Adrenal gland (tissue), 12 donors: Measurements from ENCODE around the gene FILIP1. TPM values are rescaled to one million over a fixed set of nuclear protein-coding genes. Genes with fewer than 3 reads are reported as not detected.

Source experiments
- DNase-seq, 7 donors: peaks; one replicate each; pipeline ENCODE4 v3.0.0-alpha.2; 2019 to 2020
- H3K27ac ChIP-seq, 5 donors: fragments of 200-600 bp; sonication (generic) in 4 of 5; 1 replicate in 3 of 5; 2 replicates in 2 of 5; pipeline versions ENCODE4 v1.5.1 to v1.8.0; 2016 to 2020; ENCODE audit warnings: mild to moderate bottlenecking in 1 of 5
- H3K27me3 ChIP-seq: fragments of 200-600 bp; 2 replicates; pipeline ENCODE4 v1.8.0; 2021
- H3K36me3 ChIP-seq, 2 donors: fragments of 200-600 bp; replicated peaks in 1 of 2; 1 replicate in 1 of 2; 2 replicates in 1 of 2; pipeline versions ENCODE4 v1.5.1 to v1.8.0; 2018 to 2022
- H3K4me1 ChIP-seq, 2 donors: fragments of 200-600 bp; replicated peaks in 1 of 2; 1 replicate in 1 of 2; 2 replicates in 1 of 2; pipeline versions ENCODE4 v1.5.1 to v1.8.0; 2018 to 2021
- H3K4me3 ChIP-seq, 4 donors: fragments of 200-600 bp; sonication (generic) in 3 of 4; one replicate each; pipeline ENCODE4 v1.5.1; 2016 to 2018
- H3K9me3 ChIP-seq, 3 donors: fragments of 200-600 bp; sonication (generic) in 1 of 3; replicated peaks in 1 of 3; 1 replicate in 2 of 3; 2 replicates in 1 of 3; pipeline versions ENCODE4 v1.5.1 to v1.8.0; 2016 to 2021
- POLR2A ChIP-seq, 2 donors: fragments of 450-650 bp; IDR thresholded peaks; one replicate each; pipeline ENCODE4 v1.6.1; 2017; ENCODE audit warnings: antibody characterized with exemption in 2 of 2, mild to moderate bottlenecking in 2 of 2, moderate library complexity in 1 of 2
- WGBS, 4 donors: extraction: QIAGEN DNeasy Blood & Tissue Kit in 2 of 4; methylation state at CpG; one replicate each; pipeline versions ENCODE4 v1.1.5 to v1.1.7; 2013 to 2017; 5-methylcytosine and 5-hydroxymethylcytosine counted together
- intact Hi-C, 2 donors: fragments of 100-400 bp; cut with DNase I; formaldehyde crosslinking; loops; one replicate each; pipeline versions ENCODE4 v1.14.1 to v1.15.0; 2022 to 2023
- polyA plus RNA-seq, 3 donors: library from polyadenylated mRNA; stranded (reverse); fragments of 200-250 nt in 2 of 3; fragments of 350-450 nt in 1 of 3; fragmentation: Illumina TruSeq in 1 of 3; extraction: RNeasy Lipid Tissue Mini Kit (QIAGEN cat#74804) in 1 of 3; gene quantifications; one replicate each; pipeline ENCODE4 v1.2.3, GENCODE V29; 2013 to 2014
- total RNA-seq, 9 donors: library from RNA; depleted of rRNA in 4 of 9; stranded (reverse); fragments of >200 nt in 4 of 9; fragments of 120-200 nt in 1 of 9; fragmentation: NEBNext Ultra II Directional in 1 of 9; extraction: Animal tissue kit (Norgen Biotek cat#: 25700) in 1 of 9; gene quantifications; one replicate each; pipeline versions ENCODE4 v1.1.0 to v1.2.4, GENCODE V29; 2013 to 2023
- TF ChIP-seq, protein P1 (sequence below), 6 experiments: fragments of 450-650 bp in 4 of 6; fragments of 200-600 bp in 2 of 6; sonication (generic) in 1 of 6; IDR thresholded peaks; 1 replicate in 5 of 6; 2 replicates in 1 of 6; pipeline versions ENCODE4 v1.5.1 to v1.8.0; 2016 to 2021; ENCODE audit warnings: antibody characterized with exemption in 6 of 6, mild to moderate bottlenecking in 2 of 6, moderate library complexity in 1 of 6
- donor health status: healthy with polysubstance abuse.
- donor health status: Bipolar disorder and iron deficiency.
- donor health status: DM: yes; HTN: yes; CAD: no.
- donor health status: DM: no; HTN: no; CAD: no.
- donor health status: DM: no; HTN: no; CAD: no.
- donor health status: DM: yes; HTN: yes; CAD: no.

Gene FILIP1
- total and polyA plus RNA-seq, 12 donors, result 0.94 to 8.0 (median 2.3) TPM

- no peaks in the 10 kb centered on the region for H3K27me3 ChIP-seq
- no peak overlapping the region for H3K4me3 ChIP-seq
- H3K27ac ChIP-seq, result no peak overlapping the region
- DNase-seq, result no peak
- no peaks in the 10 kb centered on the region for H3K9me3 ChIP-seq
- no peaks in the 10 kb centered on the region for H3K36me3 ChIP-seq
- no peak for TF ChIP-seq POLR2A (IDR thresholded peaks at IDR 0.05)
- TF ChIP-seq, protein P1, sequence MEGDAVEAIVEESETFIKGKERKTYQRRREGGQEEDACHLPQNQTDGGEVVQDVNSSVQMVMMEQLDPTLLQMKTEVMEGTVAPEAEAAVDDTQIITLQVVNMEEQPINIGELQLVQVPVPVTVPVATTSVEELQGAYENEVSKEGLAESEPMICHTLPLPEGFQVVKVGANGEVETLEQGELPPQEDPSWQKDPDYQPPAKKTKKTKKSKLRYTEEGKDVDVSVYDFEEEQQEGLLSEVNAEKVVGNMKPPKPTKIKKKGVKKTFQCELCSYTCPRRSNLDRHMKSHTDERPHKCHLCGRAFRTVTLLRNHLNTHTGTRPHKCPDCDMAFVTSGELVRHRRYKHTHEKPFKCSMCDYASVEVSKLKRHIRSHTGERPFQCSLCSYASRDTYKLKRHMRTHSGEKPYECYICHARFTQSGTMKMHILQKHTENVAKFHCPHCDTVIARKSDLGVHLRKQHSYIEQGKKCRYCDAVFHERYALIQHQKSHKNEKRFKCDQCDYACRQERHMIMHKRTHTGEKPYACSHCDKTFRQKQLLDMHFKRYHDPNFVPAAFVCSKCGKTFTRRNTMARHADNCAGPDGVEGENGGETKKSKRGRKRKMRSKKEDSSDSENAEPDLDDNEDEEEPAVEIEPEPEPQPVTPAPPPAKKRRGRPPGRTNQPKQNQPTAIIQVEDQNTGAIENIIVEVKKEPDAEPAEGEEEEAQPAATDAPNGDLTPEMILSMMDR (IDR thresholded peaks at IDR 0.05), result no peak
- H3K4me1 ChIP-seq, result peaks cover 0 to 4% of the 10 kb centered on the region in 2 donors
- 78 to 87% (median 84%) methylated on average over 1 of the region's 1 CpG for WGBS, 4 donors
- intact Hi-C loops, result no loop called here
Measured at GRCh38 chr6:75495011-75495410, 1.4 kb upstream of the FILIP1 start.

DNA sequence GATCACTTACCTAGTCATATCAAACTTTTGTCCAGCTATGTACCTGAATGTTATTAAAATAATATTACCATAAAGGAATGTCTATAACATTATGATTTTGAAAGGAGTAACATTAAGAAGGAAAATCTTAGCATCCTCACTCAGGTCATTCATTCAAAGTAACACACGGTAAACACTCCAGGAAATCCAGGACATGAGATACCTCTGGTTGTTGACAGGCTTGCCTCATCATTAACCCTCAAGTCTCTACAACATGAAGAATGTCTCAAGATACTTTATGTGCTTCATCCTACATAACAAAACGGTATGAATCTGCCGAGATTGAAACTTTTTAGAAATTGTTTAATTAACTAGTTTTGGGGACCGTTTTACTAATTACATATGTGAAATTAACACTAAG is 690 bp upstream of the FILIP1 start:
- intact Hi-C loops, result no loop called here
- no peaks in the 10 kb centered on the region for H3K27me3 ChIP-seq
- no peaks in the 10 kb centered on the region for H3K36me3 ChIP-seq
- TF ChIP-seq, protein P1 (IDR thresholded peaks at IDR 0.05), result no peak
- TF ChIP-seq POLR2A (IDR thresholded peaks at IDR 0.05), result no peak
- no peak overlapping the region for H3K4me3 ChIP-seq
- DNase-seq, result no peak
- H3K4me1 ChIP-seq, result peaks cover 0 to 4% of the 10 kb centered on the region in 2 donors
- 70 to 78% (median 74%) methylated on average over 4 of the region's 4 CpGs for WGBS, 4 donors
- no peaks in the 10 kb centered on the region for H3K9me3 ChIP-seq
- peak overlapping the region in 2 of 5 donors; percentile 46 to 55 for H3K27ac ChIP-seq

DNA sequence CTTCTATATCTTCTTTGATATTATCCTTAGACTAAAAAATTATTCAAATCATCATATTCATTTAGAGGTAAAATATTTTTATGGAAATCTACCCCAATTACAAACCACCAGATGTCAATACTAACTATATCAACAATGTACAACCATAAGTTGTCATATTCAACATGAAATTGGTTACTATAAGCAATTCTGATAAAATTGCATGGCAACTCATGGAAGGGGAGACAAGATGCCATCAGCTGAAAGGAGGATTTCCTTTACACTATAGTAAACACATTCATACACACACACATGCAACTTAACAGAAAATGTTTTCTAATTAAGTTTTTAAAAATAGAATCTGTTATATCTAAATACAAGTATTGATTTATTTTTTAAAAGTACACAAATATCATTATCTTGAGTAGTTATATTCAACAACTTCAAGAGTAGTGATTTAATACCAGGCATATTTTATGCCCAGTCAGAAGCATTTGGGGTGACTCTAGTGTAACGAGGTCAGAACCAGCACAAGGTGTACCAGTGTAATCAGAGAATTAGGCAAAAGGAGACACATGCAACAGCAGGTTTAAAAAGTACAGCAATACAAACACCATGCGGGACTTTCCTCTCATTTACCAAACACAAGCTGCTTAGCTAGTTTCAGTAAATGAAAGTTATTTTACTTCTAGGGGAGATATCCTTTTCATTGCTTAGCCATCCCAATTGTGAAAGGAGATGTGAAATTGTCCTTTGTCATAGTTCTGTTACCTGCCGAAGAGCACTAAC is 1.0 kb downstream of the FILIP1 start:
- no peaks in the 10 kb centered on the region for H3K27me3 ChIP-seq
- intact Hi-C loops, result no loop called here
- peak overlapping the region in 1 of 4 donors; percentile 42 for H3K4me3 ChIP-seq
- TF ChIP-seq POLR2A (IDR thresholded peaks at IDR 0.05), result no peak
- TF ChIP-seq, protein P1 (IDR thresholded peaks at IDR 0.05), result no peak
- peak overlapping the region in 2 of 5 donors; percentile 46 to 55 for H3K27ac ChIP-seq
- no peak for DNase-seq
- H3K4me1 ChIP-seq, result peaks cover 0 to 4% of the 10 kb centered on the region in 2 donors
- no peaks in the 10 kb centered on the region for H3K36me3 ChIP-seq
- no peaks in the 10 kb centered on the region for H3K9me3 ChIP-seq
- WGBS, 4 donors, result 55 to 68% (median 65%) methylated on average over 3 of the region's 3 CpGs

DNA sequence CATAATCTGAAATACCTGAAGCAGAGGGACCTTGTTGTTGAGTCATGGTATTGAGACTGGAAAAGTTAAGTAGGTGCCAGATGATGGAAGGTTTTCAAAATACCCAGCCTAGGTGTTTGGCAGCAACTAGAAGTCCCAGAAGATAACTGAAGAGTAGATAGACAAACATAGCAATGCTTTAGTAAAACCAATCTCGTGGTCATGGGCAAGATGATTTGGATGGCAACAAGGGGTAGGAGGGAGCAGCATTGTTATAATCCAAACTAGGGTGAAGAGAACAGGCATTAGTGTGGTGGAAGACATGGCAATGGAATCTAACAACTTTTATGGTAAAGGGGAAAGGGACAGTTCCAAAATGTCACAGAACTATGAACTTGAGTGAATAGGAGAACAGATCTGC is 2.3 kb downstream of the FILIP1 start:
- TF ChIP-seq, protein P1 (IDR thresholded peaks at IDR 0.05), result no peak
- TF ChIP-seq POLR2A (IDR thresholded peaks at IDR 0.05), result no peak
- Histone ChIP-seq H3K27ac (no peak overlapping the region), H3K36me3 (no peaks in the 10 kb centered on the region), H3K4me3 (no peak overlapping the region), H3K9me3 (no peaks in the 10 kb centered on the region), H3K4me1 (peaks cover 0 to 4% of the 10 kb centered on the region in 2 donors), H3K27me3 (no peaks in the 10 kb centered on the region)
- WGBS, 4 donors, result 76 to 89% (median 85%) methylated on average over 1 of the region's 1 CpG
- no peak for DNase-seq
- intact Hi-C loops, result no loop called here
